GM18507 (cell line): ENCODE measurements around the gene REL.

ENCODE experiments used
- DNase-seq: peaks from one replicate; pipeline ENCODE4 v3.0.0; 2011; ENCODE audit warnings: low read depth; ENCODE audit not compliant: insufficient read length; ENCODE audit errors: extremely low spot score
- FAIRE-seq: peaks from 2 replicates; lab custom pipeline; 2011; peaks lifted over from hg19 to GRCh38; lab: Jason Lieb, UNC

REL gene

GRCh38 chr2:60958800-60959199 is 77.4 kb downstream of the REL start:
- FAIRE-seq (no peak), DNase-seq (no peak)

- FAIRE-seq: no peak
Measured at GRCh38 chr2:60959501-60959900, 78.1 kb downstream of the REL start.

GRCh38 chr2:60960706-60961105 is 79.3 kb downstream of the REL start:
- no peak for FAIRE-seq
- DNase-seq: no peak

More at GRCh38 chr2:60959501-60959900, 78.1 kb downstream of the REL start:
- no peak for DNase-seq

DNA sequence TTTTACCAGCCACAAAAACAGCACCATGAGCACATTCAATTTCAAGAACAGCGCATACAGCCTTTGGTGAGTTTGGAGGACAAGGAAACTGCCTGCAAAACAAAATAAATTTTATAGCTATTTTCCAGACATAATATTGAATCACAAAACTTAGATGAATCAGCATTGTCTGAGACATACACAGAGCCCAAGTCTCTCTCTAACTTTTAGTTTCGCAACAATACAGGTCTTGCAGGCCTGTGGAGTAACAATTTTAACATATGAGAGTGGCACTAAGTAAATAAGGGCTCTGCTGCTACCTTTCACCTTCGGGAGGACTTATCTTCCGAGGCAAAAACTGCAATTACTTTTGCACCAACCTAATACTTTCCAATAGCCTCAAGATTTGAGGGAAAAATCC is 80.1 kb downstream of the REL start:
- FAIRE-seq (no peak), DNase-seq (no peak)

- DNase-seq (no peak), FAIRE-seq (no peak)
Measured at GRCh38 chr2:60962528-60962927, 81.2 kb downstream of the REL start.

- DNase-seq: no peak
- no peak for FAIRE-seq
Measured at GRCh38 chr2:60963190-60963589, 81.8 kb downstream of the REL start.

DNA sequence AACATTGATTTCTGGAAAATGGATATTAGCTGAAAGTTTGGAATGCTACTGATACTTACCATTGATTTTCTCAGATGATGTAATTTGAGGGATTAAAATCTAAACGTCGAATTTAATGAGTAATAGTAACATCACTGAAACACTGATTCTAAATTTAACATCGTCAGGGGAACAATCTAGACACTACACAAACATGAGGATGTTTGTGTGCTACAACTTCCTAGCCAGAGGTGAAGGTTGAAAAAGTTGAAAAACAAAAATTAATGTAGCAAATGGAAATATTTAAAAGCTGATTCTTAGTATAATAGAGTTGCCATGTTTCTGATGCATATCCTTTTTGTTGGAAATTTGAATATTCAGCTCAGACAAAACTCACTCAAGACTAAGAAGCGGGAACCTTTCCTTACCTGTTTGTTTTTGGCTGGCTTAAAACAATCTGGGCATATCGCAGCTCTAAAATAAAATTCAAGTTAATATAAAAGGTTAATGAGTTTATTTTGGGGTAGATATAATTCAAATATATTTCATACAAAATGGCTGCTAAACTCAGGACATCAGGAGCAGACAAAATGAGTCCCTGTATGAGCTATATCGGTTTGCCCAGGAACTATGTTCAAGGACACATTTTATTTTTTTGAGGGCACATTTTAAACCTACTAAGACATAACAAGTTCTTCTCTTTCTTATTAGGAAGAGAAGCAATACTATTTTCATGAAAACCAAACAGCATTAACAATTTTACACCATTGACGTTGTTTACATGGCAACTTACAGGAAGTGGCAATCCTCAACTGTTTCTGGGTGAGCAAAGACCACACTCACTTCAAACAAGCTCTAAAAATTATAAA is 83.5 kb downstream of the REL start:
- no peak for DNase-seq
- peak; percentile 56 for FAIRE-seq

DNA sequence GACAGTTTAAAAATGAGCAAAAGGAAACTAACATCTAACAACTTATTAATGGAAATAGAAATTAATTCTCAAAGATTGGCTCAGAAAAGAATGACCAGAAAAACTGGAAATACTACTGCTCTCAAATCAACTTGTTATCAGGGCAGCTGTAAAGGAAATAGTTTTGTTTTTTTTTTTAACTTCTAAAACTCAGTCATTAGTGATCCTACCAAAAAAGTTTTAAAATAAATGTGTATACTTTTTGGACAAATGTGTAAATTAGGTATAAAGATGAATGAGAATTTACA is 84.1 kb downstream of the REL start:
- no peak for DNase-seq
- no peak for FAIRE-seq

GRCh38 chr2:60966507-60967405 is 85.4 kb downstream of the REL start:
- peak; percentile 92 for FAIRE-seq
- DNase-seq: no peak

DNA sequence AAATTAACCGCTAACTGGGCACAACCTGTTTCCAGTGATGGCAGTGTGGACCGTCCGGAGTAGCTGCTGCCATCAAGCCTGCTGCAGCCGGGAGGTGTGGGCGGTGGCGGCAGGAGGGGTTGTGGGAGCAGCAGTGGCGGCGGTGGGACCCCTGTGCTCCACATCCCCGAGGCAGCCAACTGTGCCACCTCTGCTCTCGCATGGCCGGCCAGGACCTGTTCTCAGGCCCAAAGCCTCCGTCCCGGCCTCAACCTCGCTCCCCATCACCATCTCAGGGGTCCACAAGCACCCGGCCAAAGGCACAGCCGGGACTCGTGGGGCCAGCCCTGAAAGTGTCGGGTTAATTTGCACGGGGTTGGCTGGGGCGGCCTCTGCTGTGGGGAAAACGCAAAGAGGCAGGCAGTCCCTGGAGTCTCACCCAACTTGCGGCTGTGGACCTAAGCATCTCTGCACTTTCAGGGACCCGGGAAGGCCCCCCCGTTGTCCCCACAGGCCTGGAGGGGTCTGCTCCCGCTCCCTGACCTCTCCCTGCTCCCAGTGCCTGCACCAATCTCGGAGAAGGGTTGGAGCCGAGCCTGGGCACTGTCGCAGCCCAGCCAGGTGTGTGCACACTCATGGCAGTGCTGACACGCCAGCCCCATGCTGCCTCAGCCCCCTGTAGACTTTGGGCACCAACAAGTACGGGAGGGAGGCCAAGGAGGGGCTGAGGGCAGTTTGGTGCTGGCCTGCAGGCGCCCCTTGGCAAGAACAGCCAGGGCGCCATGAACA is 91.7 kb downstream of the REL start:
- DNase-seq: no peak
- FAIRE-seq: no peak

DNA sequence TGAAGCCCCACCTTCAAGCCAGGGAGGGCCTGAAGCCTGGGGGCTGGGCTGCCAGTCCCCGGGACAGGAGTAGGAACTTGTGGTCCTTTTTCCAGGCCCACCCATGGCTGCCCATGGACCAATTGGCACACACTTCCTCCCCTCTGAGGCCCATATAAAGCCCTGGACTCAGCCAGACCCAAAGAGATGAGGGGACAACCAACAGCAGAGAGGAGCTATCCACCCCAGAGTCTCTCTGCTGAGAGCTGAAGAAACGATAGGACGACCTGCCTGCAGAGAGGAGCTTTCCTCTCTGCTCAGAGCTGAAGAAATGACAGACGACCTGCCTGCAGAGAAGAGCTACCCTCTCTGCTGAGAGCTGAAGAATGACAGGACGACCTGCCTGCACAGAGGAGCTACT is 92.3 kb downstream of the REL start:
- no peak for FAIRE-seq
- DNase-seq: no peak

- no peak for FAIRE-seq
Measured at GRCh38 chr2:60974652-60975051, 93.3 kb downstream of the REL start.

More at GRCh38 chr2:60974652-60975051, 93.3 kb downstream of the REL start:
- DNase-seq: no peak
